WTC11 (cell line): ENCODE data around the gene BUB1. TPM values are rescaled to one million over a fixed set of nuclear protein-coding genes. Genes with fewer than 3 reads are reported as not detected.

ENCODE experiments used
- ATAC-seq: fragments of 200-7000 bp; cut with Tn5 transposase; 2 replicates; pipeline ENCODE4 v1.10.0; 2021; ENCODE audit warnings: mild to moderate bottlenecking, moderate library complexity
- CTCF ChIA-PET: fragments of 300-600 bp; sonication (Branson Sonifier 250); formaldehyde crosslinking; loops from one replicate; lab custom pipeline; 2021; ENCODE audit warnings: antibody characterized with exemption; lab: Charles Lee
- POLR2A ChIA-PET: fragments of 350-600 bp; sonication (Branson Sonifier 250); formaldehyde crosslinking; loops from one replicate; lab custom pipeline; 2021; ENCODE audit warnings: antibody characterized with exemption; lab: Charles Lee
- DNase-seq: peaks from one replicate; pipeline ENCODE4 v3.0.0; 2021; ENCODE audit warnings: low spot score
- H3K27ac Mint-ChIP-seq: 2 replicates; pipeline ENCODE4 v1.8.0; 2021; ENCODE audit warnings: mixed read lengths
- H3K27me3 Mint-ChIP-seq: 2 replicates; pipeline ENCODE4 v1.8.0; 2021; ENCODE audit warnings: low read depth, mild to moderate bottlenecking, moderate library complexity, mixed read lengths
- H3K36me3 Mint-ChIP-seq: 2 replicates; pipeline ENCODE4 v1.8.0; 2021; ENCODE audit warnings: mixed read lengths
- H3K4me1 Mint-ChIP-seq: 2 replicates; pipeline ENCODE4 v1.8.0; 2022; ENCODE audit warnings: mixed read lengths
- H3K4me3 Mint-ChIP-seq: 2 replicates; pipeline ENCODE4 v1.8.0; 2021; ENCODE audit warnings: mild to moderate bottlenecking, moderate library complexity, mixed read lengths
- H3K9me3 Mint-ChIP-seq: 2 replicates; pipeline ENCODE4 v1.8.0; 2021; ENCODE audit warnings: mixed read lengths
- CREB1 ChIP-seq: sonication (generic); formaldehyde crosslinking; IDR thresholded peaks from 2 replicates; pipeline ENCODE4 v1.8.0; 2023; ENCODE audit warnings: mild to moderate bottlenecking, missing genetic modification reagents
- total RNA-seq: library from RNA; stranded (reverse); gene quantifications from 3 replicates; pipeline ENCODE4 v1.2.3, GENCODE V29; 2021
- TF ChIP-seq, protein P1 (sequence below): sonication (generic); formaldehyde crosslinking; IDR thresholded peaks from 2 replicates; pipeline ENCODE4 v1.8.1; 2022; ENCODE audit warnings: low read depth, missing genetic modification reagents, borderline replicate concordance
- TF ChIP-seq, protein P2 (sequence below): sonication (generic); formaldehyde crosslinking; IDR thresholded peaks from 2 replicates; pipeline ENCODE4 v1.8.0; 2022; ENCODE audit warnings: mild to moderate bottlenecking, missing genetic modification reagents
- TF ChIP-seq, protein P3 (sequence below): sonication (generic); formaldehyde crosslinking; IDR thresholded peaks from 2 replicates; pipeline ENCODE4 v1.8.0; 2023; ENCODE audit warnings: mild to moderate bottlenecking, missing genetic modification reagents
- TF ChIP-seq, protein P4 (sequence below): sonication (generic); formaldehyde crosslinking; IDR thresholded peaks from 2 replicates; pipeline ENCODE4 v1.8.1; 2023; ENCODE audit warnings: mild to moderate bottlenecking, missing genetic modification reagents, moderate library complexity
- TF ChIP-seq, protein P5 (sequence below): sonication (generic); formaldehyde crosslinking; IDR thresholded peaks from 2 replicates; pipeline ENCODE4 v1.8.0; 2022; ENCODE audit warnings: mild to moderate bottlenecking, missing genetic modification reagents
- TF ChIP-seq, protein P6 (sequence below): sonication (generic); formaldehyde crosslinking; IDR thresholded peaks from 2 replicates; pipeline ENCODE4 v1.8.1; 2023; ENCODE audit warnings: mild to moderate bottlenecking, missing genetic modification reagents
- TF ChIP-seq, protein P7 (sequence below): fragments of 250-450 bp; sonication (Bioruptor Pico); IDR thresholded peaks from 2 replicates; pipeline ENCODE4 v1.9.0; 2021; ENCODE audit warnings: mild to moderate bottlenecking, borderline replicate concordance
- TF ChIP-seq, protein P8 (sequence below): sonication (generic); formaldehyde crosslinking; IDR thresholded peaks from 2 replicates; pipeline ENCODE4 v1.8.1; 2022; ENCODE audit warnings: mild to moderate bottlenecking, moderate library complexity, missing genetic modification reagents

The BUB1 gene
- total RNA-seq, 1 experiment from 2014 or later: 116 TPM

DNA sequence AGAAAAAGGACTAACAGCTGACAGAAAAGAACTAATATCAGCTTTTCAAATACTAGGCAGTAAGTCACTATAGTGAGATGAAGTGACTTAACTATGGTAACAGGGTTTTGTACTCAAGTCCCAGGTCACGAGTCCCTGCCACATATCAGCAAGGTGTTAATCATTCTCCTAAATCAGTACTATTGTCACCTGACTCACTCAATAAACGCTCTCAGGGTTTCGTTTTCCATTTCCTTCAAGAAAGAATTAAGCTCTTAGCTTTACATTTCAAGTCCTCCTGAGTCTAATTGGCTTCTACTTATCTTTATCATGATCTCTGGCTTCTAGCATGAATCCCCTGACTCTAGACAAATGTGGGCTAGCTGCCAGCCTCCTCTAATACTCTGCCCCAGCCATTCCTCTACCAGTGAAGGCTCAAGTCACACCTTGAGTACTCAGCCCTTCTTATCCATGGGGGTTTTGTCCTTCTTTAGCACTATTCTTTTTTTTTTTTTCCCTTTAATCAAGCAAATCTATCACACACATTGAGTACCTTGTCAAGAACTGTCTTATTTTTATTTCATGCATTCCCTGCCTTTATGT is 20.0 kb downstream of the BUB1 start (continued):
- TF ChIP-seq, protein P1, sequence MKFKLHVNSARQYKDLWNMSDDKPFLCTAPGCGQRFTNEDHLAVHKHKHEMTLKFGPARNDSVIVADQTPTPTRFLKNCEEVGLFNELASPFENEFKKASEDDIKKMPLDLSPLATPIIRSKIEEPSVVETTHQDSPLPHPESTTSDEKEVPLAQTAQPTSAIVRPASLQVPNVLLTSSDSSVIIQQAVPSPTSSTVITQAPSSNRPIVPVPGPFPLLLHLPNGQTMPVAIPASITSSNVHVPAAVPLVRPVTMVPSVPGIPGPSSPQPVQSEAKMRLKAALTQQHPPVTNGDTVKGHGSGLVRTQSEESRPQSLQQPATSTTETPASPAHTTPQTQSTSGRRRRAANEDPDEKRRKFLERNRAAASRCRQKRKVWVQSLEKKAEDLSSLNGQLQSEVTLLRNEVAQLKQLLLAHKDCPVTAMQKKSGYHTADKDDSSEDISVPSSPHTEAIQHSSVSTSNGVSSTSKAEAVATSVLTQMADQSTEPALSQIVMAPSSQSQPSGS: no peak
- TF ChIP-seq, protein P2, sequence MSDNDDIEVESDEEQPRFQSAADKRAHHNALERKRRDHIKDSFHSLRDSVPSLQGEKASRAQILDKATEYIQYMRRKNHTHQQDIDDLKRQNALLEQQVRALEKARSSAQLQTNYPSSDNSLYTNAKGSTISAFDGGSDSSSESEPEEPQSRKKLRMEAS (CRISPR knock-in tag): no peak
- TF ChIP-seq, protein P3, sequence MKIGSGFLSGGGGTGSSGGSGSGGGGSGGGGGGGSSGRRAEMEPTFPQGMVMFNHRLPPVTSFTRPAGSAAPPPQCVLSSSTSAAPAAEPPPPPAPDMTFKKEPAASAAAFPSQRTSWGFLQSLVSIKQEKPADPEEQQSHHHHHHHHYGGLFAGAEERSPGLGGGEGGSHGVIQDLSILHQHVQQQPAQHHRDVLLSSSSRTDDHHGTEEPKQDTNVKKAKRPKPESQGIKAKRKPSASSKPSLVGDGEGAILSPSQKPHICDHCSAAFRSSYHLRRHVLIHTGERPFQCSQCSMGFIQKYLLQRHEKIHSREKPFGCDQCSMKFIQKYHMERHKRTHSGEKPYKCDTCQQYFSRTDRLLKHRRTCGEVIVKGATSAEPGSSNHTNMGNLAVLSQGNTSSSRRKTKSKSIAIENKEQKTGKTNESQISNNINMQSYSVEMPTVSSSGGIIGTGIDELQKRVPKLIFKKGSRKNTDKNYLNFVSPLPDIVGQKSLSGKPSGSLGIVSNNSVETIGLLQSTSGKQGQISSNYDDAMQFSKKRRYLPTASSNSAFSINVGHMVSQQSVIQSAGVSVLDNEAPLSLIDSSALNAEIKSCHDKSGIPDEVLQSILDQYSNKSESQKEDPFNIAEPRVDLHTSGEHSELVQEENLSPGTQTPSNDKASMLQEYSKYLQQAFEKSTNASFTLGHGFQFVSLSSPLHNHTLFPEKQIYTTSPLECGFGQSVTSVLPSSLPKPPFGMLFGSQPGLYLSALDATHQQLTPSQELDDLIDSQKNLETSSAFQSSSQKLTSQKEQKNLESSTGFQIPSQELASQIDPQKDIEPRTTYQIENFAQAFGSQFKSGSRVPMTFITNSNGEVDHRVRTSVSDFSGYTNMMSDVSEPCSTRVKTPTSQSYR (CRISPR knock-in tag): no peak
- TF ChIP-seq CREB1 (CRISPR knock-in tag): no peak

DNA sequence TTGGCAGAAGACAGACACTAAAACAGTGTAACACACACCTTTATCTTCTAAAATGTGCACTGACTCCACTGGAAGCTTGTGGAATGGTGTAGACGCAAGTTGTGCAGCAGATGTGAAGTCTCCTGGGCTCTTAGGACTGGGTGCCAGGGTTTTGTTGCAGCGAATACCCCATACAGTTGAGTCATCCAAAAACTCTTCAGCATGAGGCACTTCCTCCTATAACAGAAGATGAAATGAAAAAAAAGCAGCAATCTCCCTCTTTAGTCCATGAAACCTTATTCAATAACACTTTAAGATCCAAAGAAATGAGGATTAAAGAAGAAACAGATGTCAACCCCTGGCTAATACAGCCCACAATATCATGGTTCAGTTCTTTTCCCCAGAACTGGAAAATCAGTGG is 22.2 kb downstream of the BUB1 start:
- TF ChIP-seq, protein P4, sequence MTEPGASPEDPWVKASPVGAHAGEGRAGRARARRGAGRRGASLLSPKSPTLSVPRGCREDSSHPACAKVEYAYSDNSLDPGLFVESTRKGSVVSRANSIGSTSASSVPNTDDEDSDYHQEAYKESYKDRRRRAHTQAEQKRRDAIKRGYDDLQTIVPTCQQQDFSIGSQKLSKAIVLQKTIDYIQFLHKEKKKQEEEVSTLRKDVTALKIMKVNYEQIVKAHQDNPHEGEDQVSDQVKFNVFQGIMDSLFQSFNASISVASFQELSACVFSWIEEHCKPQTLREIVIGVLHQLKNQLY (CRISPR knock-in tag): no peak
- TF ChIP-seq, protein P5, sequence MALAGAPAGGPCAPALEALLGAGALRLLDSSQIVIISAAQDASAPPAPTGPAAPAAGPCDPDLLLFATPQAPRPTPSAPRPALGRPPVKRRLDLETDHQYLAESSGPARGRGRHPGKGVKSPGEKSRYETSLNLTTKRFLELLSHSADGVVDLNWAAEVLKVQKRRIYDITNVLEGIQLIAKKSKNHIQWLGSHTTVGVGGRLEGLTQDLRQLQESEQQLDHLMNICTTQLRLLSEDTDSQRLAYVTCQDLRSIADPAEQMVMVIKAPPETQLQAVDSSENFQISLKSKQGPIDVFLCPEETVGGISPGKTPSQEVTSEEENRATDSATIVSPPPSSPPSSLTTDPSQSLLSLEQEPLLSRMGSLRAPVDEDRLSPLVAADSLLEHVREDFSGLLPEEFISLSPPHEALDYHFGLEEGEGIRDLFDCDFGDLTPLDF: no peak
- TF ChIP-seq, protein P6, sequence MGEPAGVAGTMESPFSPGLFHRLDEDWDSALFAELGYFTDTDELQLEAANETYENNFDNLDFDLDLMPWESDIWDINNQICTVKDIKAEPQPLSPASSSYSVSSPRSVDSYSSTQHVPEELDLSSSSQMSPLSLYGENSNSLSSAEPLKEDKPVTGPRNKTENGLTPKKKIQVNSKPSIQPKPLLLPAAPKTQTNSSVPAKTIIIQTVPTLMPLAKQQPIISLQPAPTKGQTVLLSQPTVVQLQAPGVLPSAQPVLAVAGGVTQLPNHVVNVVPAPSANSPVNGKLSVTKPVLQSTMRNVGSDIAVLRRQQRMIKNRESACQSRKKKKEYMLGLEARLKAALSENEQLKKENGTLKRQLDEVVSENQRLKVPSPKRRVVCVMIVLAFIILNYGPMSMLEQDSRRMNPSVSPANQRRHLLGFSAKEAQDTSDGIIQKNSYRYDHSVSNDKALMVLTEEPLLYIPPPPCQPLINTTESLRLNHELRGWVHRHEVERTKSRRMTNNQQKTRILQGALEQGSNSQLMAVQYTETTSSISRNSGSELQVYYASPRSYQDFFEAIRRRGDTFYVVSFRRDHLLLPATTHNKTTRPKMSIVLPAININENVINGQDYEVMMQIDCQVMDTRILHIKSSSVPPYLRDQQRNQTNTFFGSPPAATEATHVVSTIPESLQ (CRISPR knock-in tag): no peak
- TF ChIP-seq, protein P7, sequence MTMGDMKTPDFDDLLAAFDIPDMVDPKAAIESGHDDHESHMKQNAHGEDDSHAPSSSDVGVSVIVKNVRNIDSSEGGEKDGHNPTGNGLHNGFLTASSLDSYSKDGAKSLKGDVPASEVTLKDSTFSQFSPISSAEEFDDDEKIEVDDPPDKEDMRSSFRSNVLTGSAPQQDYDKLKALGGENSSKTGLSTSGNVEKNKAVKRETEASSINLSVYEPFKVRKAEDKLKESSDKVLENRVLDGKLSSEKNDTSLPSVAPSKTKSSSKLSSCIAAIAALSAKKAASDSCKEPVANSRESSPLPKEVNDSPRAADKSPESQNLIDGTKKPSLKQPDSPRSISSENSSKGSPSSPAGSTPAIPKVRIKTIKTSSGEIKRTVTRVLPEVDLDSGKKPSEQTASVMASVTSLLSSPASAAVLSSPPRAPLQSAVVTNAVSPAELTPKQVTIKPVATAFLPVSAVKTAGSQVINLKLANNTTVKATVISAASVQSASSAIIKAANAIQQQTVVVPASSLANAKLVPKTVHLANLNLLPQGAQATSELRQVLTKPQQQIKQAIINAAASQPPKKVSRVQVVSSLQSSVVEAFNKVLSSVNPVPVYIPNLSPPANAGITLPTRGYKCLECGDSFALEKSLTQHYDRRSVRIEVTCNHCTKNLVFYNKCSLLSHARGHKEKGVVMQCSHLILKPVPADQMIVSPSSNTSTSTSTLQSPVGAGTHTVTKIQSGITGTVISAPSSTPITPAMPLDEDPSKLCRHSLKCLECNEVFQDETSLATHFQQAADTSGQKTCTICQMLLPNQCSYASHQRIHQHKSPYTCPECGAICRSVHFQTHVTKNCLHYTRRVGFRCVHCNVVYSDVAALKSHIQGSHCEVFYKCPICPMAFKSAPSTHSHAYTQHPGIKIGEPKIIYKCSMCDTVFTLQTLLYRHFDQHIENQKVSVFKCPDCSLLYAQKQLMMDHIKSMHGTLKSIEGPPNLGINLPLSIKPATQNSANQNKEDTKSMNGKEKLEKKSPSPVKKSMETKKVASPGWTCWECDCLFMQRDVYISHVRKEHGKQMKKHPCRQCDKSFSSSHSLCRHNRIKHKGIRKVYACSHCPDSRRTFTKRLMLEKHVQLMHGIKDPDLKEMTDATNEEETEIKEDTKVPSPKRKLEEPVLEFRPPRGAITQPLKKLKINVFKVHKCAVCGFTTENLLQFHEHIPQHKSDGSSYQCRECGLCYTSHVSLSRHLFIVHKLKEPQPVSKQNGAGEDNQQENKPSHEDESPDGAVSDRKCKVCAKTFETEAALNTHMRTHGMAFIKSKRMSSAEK (CRISPR knock-in tag): no peak
- TF ChIP-seq, protein P8, sequence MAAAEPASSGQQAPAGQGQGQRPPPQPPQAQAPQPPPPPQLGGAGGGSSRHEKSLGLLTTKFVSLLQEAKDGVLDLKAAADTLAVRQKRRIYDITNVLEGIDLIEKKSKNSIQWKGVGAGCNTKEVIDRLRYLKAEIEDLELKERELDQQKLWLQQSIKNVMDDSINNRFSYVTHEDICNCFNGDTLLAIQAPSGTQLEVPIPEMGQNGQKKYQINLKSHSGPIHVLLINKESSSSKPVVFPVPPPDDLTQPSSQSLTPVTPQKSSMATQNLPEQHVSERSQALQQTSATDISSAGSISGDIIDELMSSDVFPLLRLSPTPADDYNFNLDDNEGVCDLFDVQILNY (CRISPR knock-in tag): no peak
- TF ChIP-seq, protein P3 (CRISPR knock-in tag): no peak
- ATAC-seq: no peak
- Mint-ChIP-seq H3K4me1 (no peaks in the 10 kb centered on the region), H3K27ac (no peak overlapping the region), H3K9me3 (no peaks in the 10 kb centered on the region), H3K4me3 (no peak overlapping the region), H3K36me3 (peaks cover 85% of the 10 kb centered on the region), H3K27me3 (no peaks in the 10 kb centered on the region)
- CTCF ChIA-PET: no interaction called here
- no peak for DNase-seq
- POLR2A ChIA-PET: no interaction called here
